ENCODE results near the gene AHDC1.

- TF ChIP-seq, protein P1, sequence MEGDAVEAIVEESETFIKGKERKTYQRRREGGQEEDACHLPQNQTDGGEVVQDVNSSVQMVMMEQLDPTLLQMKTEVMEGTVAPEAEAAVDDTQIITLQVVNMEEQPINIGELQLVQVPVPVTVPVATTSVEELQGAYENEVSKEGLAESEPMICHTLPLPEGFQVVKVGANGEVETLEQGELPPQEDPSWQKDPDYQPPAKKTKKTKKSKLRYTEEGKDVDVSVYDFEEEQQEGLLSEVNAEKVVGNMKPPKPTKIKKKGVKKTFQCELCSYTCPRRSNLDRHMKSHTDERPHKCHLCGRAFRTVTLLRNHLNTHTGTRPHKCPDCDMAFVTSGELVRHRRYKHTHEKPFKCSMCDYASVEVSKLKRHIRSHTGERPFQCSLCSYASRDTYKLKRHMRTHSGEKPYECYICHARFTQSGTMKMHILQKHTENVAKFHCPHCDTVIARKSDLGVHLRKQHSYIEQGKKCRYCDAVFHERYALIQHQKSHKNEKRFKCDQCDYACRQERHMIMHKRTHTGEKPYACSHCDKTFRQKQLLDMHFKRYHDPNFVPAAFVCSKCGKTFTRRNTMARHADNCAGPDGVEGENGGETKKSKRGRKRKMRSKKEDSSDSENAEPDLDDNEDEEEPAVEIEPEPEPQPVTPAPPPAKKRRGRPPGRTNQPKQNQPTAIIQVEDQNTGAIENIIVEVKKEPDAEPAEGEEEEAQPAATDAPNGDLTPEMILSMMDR (IDR thresholded peaks at IDR 0.05; ENCODE audit: poor library complexity, severe bottlenecking) = no peak
- no peak for TF ChIP-seq EP300 (conservative IDR thresholded peaks at IDR 0.05; ENCODE audit: poor library complexity, severe bottlenecking)
- TF ChIP-seq POLR2AphosphoS5 (IDR thresholded peaks at IDR 0.05) = no peak
- no peak for TF ChIP-seq MXI1 (conservative IDR thresholded peaks at IDR 0.05; ENCODE audit: poor library complexity, severe bottlenecking)
- TF ChIP-seq RAD21 (conservative IDR thresholded peaks at IDR 0.05) = no peak
- TF ChIP-seq TAF1 (IDR thresholded peaks at IDR 0.05; ENCODE audit: low read depth) = no peak
Observed at GRCh38 chr1:27645071-27645415, 41.1 kb upstream of the AHDC1 start.

Measured in neural cell (in vitro differentiated cells).